22Rv1 (cell line): Measurements from ENCODE around the gene IL34.

ENCODE experiments used
- H3K27ac ChIP-seq: fragments of 450-650 bp; 2 replicates; pipeline ENCODE4 v1.5.1; 2017
- CTCF ChIP-seq: fragments of 450-650 bp; IDR thresholded peaks from 2 replicates; pipeline ENCODE4 v1.5.1; 2017; ENCODE audit warnings: mild to moderate bottlenecking
- ZFX ChIP-seq: fragments of 450-650 bp; IDR thresholded peaks from 2 replicates; pipeline ENCODE4 v1.6.1; 2017; ENCODE audit warnings: antibody characterized with exemption, borderline replicate concordance

The IL34 gene

GRCh38 chr16:70694088-70694867 lies 47.9 kb downstream of the IL34 start:
- TF ChIP-seq ZFX (no peak), CTCF (no peak)
- H3K27ac ChIP-seq = no peak overlapping the region

GRCh38 chr16:70694868-70695218 lies 48.5 kb downstream of the IL34 start:
- TF ChIP-seq CTCF (no peak), ZFX (no peak)

GRCh38 chr16:70695331-70696070 lies 49.1 kb downstream of the IL34 start:
- TF ChIP-seq ZFX = no peak
- no peak overlapping the region for H3K27ac ChIP-seq

More at GRCh38 chr16:70694868-70695218, 48.5 kb downstream of the IL34 start:
- H3K27ac ChIP-seq = no peak overlapping the region

- H3K27ac ChIP-seq = no peak overlapping the region
- TF ChIP-seq ZFX (no peak), CTCF (no peak)
Observed at GRCh38 chr16:70696355-70696754, 50.0 kb downstream of the IL34 start.

- no peak overlapping the region for H3K27ac ChIP-seq
- TF ChIP-seq ZFX (no peak), CTCF (no peak)
Observed at GRCh38 chr16:70696952-70697593, 50.7 kb downstream of the IL34 start.

GRCh38 chr16:70697594-70698170 lies 51.3 kb downstream of the IL34 start:
- H3K27ac ChIP-seq = no peak overlapping the region

More at GRCh38 chr16:70697594-70698170, 51.3 kb downstream of the IL34 start:
- TF ChIP-seq CTCF = no peak
